T-cell (primary cell): ENCODE data around the gene TMPRSS2. TPM values are rescaled to one million over a fixed set of nuclear protein-coding genes. Genes with fewer than 3 reads are reported as not detected.

Source experiments
- ATAC-seq, 4 experiments: fragments of 200-7000 bp in 3 of 4; fragments of 150-1000 bp in 1 of 4; cut with Tn5 transposase; replicated peaks in 1 of 4; 1 replicate in 3 of 4; 2 replicates in 1 of 4; pipeline ENCODE4 v1.10.0; 2021; ENCODE audit warnings: moderate library complexity in 3 of 4, mild to moderate bottlenecking in 2 of 4, moderate number of reproducible peaks in 1 of 4
- CTCF ChIA-PET, 2 donors: fragments of 300-600 bp; sonication (Branson Sonifier 250); formaldehyde crosslinking; loops; one replicate each; lab custom pipeline; 2022; ENCODE audit warnings: antibody characterized with exemption in 2 of 2; lab: Charles Lee
- POLR2A ChIA-PET, 2 donors: fragments of 300-600 bp; sonication (Branson Sonifier 250); formaldehyde crosslinking; loops; one replicate each; lab custom pipeline; 2022; ENCODE audit warnings: antibody characterized with exemption in 2 of 2; lab: Charles Lee
- DNase-seq, 35 experiments: peaks; one replicate each; pipeline versions ENCODE4 v3.0.0 to v3.0.0-alpha.2; 2013 to 2023
- H3K27ac ChIP-seq: one replicate; pipeline ENCODE4 v1.5.1; 2013; ENCODE audit warnings: low read length
- H3K27me3 ChIP-seq, 2 experiments: replicated peaks in 1 of 2; 1 replicate in 1 of 2; 2 replicates in 1 of 2; pipeline versions ENCODE4 v1.6.1 to v1.7.0; 2013; ENCODE audit warnings: low read length in 1 of 2, mixed read lengths in 1 of 2; ENCODE audit not compliant: control insufficient read depth in 2 of 2, insufficient read depth in 2 of 2; ENCODE audit errors: extremely low read depth in 1 of 2
- H3K36me3 ChIP-seq, 2 donors: 1 replicate in 1 of 2; 2 replicates in 1 of 2; pipeline versions ENCODE4 v1.6.1 to v1.7.0; 2013; ENCODE audit warnings: low read length in 1 of 2; ENCODE audit not compliant: control insufficient read depth in 2 of 2, insufficient read depth in 1 of 2; ENCODE audit errors: extremely low read depth in 1 of 2
- H3K4me1 ChIP-seq, 2 experiments: 1 replicate in 1 of 2; 2 replicates in 1 of 2; pipeline versions ENCODE4 v1.6.1 to v1.7.0; 2013; ENCODE audit warnings: low read length in 2 of 2, mixed read lengths in 1 of 2; ENCODE audit not compliant: insufficient read depth in 2 of 2, control insufficient read depth in 1 of 2; ENCODE audit errors: extremely low read depth in 1 of 2
- H3K4me3 ChIP-seq, 2 donors: 1 replicate in 1 of 2; 2 replicates in 1 of 2; pipeline versions ENCODE4 v1.5.1 to v1.7.0; 2013; ENCODE audit warnings: mild to moderate bottlenecking in 2 of 2, low read length in 1 of 2, moderate library complexity in 1 of 2; ENCODE audit not compliant: control insufficient read depth in 1 of 2; ENCODE audit errors: extremely low read depth in 1 of 2
- H3K9me3 ChIP-seq: 2 replicates; pipeline ENCODE4 v1.7.0; 2013
- H3K27ac Mint-ChIP-seq, 2 donors: one replicate each; pipeline ENCODE4 v1.8.0; 2020 to 2021; ENCODE audit warnings: mild to moderate bottlenecking in 2 of 2, mixed read lengths in 2 of 2
- H3K27me3 Mint-ChIP-seq, 2 donors: one replicate each; pipeline ENCODE4 v1.8.0; 2021 to 2022; ENCODE audit warnings: mixed read lengths in 2 of 2
- H3K36me3 Mint-ChIP-seq: one replicate; pipeline ENCODE4 v1.8.0; 2021; ENCODE audit warnings: mixed read lengths
- H3K4me1 Mint-ChIP-seq, 3 donors: one replicate each; pipeline ENCODE4 v1.8.0; 2020 to 2022; ENCODE audit warnings: mixed read lengths in 3 of 3, mild to moderate bottlenecking in 1 of 3
- H3K4me3 Mint-ChIP-seq, 3 donors: one replicate each; pipeline ENCODE4 v1.8.0; 2020 to 2022; ENCODE audit warnings: mild to moderate bottlenecking in 3 of 3, mixed read lengths in 3 of 3, moderate library complexity in 3 of 3
- H3K9me3 Mint-ChIP-seq, 3 donors: one replicate each; pipeline ENCODE4 v1.8.0; 2020 to 2022; ENCODE audit warnings: mixed read lengths in 3 of 3
- WGBS: methylation state at CpG from one replicate; pipeline ENCODE4 v1.1.5; 2013; ENCODE audit warnings: missing lambda C conversion rate; ENCODE audit not compliant: insufficient coverage; 5-methylcytosine and 5-hydroxymethylcytosine counted together
- total RNA-seq, 35 experiments: library from RNA in 6 of 35; stranded (reverse) in 6 of 35; fragments of 120-200 nt in 1 of 35; gene quantifications; one replicate each; pipeline versions ENCODE4 v1.2.1 to v1.2.4 and lab custom pipeline; 2013 to 2026

TMPRSS2 gene
- total RNA-seq, result under 1 TPM in 3 of 5 donors, not detected in 2; 0.35 to 0.73 (median 0.53) TPM
- total RNA-seq (2013), result 0.33 TPM
- total RNA-seq (lab: John Stamatoyannopoulos, UW), result 0 to 0.25 (median 0) reads per million in 29 experiments

DNA sequence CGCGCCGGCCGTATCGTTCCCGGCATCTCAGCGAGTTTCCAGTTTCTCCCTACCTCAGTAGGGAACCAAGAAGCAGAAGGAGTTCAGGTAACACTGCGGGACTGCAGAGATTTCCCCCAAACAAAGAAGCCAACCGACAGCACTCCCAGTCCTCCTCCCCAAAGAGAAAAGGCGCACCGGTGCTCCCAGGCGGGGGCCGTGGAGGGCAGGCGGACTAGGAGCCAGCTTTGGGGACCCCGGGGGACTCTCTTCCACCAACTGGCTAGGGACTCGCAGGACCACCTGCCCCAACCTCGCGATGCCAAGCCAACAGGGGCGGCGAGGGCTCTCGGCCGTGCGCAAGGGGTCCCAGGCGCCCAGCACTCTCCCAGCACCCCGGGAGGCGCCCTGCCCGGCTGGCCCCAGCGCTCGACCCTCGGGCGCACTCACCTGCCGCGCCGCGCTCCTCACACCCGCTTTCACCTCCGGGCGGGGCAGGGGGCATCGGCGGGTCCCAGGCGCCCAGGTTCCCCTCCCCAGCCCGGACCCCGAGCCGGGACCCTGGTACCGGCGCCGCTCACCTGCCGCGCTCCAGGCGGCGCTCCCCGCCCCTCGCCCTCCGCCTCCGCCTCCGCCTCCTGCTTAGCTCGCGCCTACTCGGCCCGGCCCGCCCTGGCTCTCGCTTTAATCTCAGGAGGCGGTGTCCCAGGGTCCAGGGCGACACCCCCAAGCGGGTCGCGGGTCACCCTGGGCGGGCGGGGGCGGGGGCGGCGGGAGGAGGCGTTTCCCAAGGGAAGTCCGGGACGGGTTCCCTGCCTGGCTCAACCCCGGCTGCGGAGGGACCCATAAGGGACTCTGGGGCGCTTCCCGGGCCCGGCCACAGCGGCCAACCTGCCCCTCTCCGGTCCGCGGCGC, at the start of gene TMPRSS2:
Gene TMPRSS2, minus strand, starts transcription at position 638 of the 894 bp plus-strand sequence. CDS start 10,025 bp downstream, outside the sequence.
- no peaks in the 10 kb centered on the region for H3K36me3 Mint-ChIP-seq
- Histone ChIP-seq H3K4me1 (peaks cover 0 to 3% of the 10 kb centered on the region in 2 experiments), H3K36me3 (no peaks in the 10 kb centered on the region), H3K4me3 (no peak within 1 kb of the TSS), H3K27ac (no peak within 1 kb of the TSS), H3K27me3 (peaks cover 8 to 59% of the 10 kb centered on the region in 2 experiments), H3K9me3 (no peaks in the 10 kb centered on the region)
- ChIA-PET POLR2A (no interaction called here), CTCF (no interaction called here)
- H3K27me3 Mint-ChIP-seq, result peaks cover 32 to 56% of the 10 kb centered on the region in 2 donors
- 3% methylated on average over 75 of the region's 85 CpGs for WGBS
- H3K4me1 Mint-ChIP-seq, result peaks cover 0 to 5% (median 0%) of the 10 kb centered on the region in 3 donors
- no peaks in the 10 kb centered on the region for H3K9me3 Mint-ChIP-seq
- ATAC-seq (no peak), DNase-seq (no peak)
- peak within 1 kb of the TSS in 1 of 3 donors; percentile 38 for H3K4me3 Mint-ChIP-seq
- no peak within 1 kb of the TSS for H3K27ac Mint-ChIP-seq

- Histone ChIP-seq H3K4me3 (no peak overlapping the region), H3K4me1 (no peaks in the 10 kb centered on the region), H3K27ac (no peak overlapping the region), H3K9me3 (no peaks in the 10 kb centered on the region), H3K36me3 (no peaks in the 10 kb centered on the region), H3K27me3 (peaks cover 0 to 11% of the 10 kb centered on the region in 2 experiments)
- ATAC-seq (no peak), DNase-seq (no peak)
- ChIA-PET CTCF (no interaction called here), POLR2A (no interaction called here)
- Mint-ChIP-seq H3K36me3 (no peaks in the 10 kb centered on the region), H3K9me3 (peaks cover 0 to 3% (median 0%) of the 10 kb centered on the region in 3 donors), H3K27me3 (peaks cover 11 to 20% of the 10 kb centered on the region in 2 donors), H3K4me3 (no peak overlapping the region), H3K4me1 (no peaks in the 10 kb centered on the region), H3K27ac (no peak overlapping the region)
- no CpG with 5 or more reads among the region's 1 CpG for WGBS
Measured at GRCh38 chr21:41555057-41555456, 47.1 kb upstream of the TMPRSS2 start.

- no peaks in the 10 kb centered on the region for H3K4me1 Mint-ChIP-seq
Measured at GRCh38 chr21:41552254-41552653, 44.3 kb upstream of the TMPRSS2 start.

GRCh38 chr21:41548781-41549180, 40.8 kb upstream of the TMPRSS2 start:
- POLR2A ChIA-PET, result no interaction called here
- Histone ChIP-seq H3K4me1 (no peaks in the 10 kb centered on the region), H3K4me3 (no peak overlapping the region), H3K36me3 (no peaks in the 10 kb centered on the region), H3K27me3 (peaks cover 0 to 8% of the 10 kb centered on the region in 2 experiments), H3K27ac (no peak overlapping the region), H3K9me3 (no peaks in the 10 kb centered on the region)
- CTCF ChIA-PET, result no interaction called here
- Mint-ChIP-seq H3K4me3 (no peak overlapping the region), H3K36me3 (no peaks in the 10 kb centered on the region), H3K27me3 (peaks cover 8 to 12% of the 10 kb centered on the region in 2 donors), H3K4me1 (peaks cover 5 to 8% (median 5%) of the 10 kb centered on the region in 3 donors), H3K27ac (no peak overlapping the region), H3K9me3 (peaks cover 0 to 3% (median 0%) of the 10 kb centered on the region in 3 donors)
- ATAC-seq (no peak), DNase-seq (no peak)
- 79% methylated on average over 7 of the region's 8 CpGs for WGBS

More at GRCh38 chr21:41552254-41552653, 44.3 kb upstream of the TMPRSS2 start:
- no peak overlapping the region for H3K27ac Mint-ChIP-seq
- no peak overlapping the region for H3K4me3 ChIP-seq
- H3K9me3 ChIP-seq, result no peaks in the 10 kb centered on the region
- POLR2A ChIA-PET, result no interaction called here
- CTCF ChIA-PET, result no interaction called here
- DNase-seq (no peak), ATAC-seq (no peak)
- peaks cover 6 to 22% of the 10 kb centered on the region in 2 donors for H3K27me3 Mint-ChIP-seq
- H3K36me3 Mint-ChIP-seq, result no peaks in the 10 kb centered on the region
- no CpG with 5 or more reads among the region's 6 CpGs for WGBS
- peaks cover 0 to 3% (median 0%) of the 10 kb centered on the region in 3 donors for H3K9me3 Mint-ChIP-seq
- no peaks in the 10 kb centered on the region for H3K36me3 ChIP-seq
- H3K27ac ChIP-seq, result no peak overlapping the region
- H3K4me3 Mint-ChIP-seq, result no peak overlapping the region
- no peaks in the 10 kb centered on the region for H3K4me1 ChIP-seq
- peaks cover 0 to 14% of the 10 kb centered on the region in 2 experiments for H3K27me3 ChIP-seq

DNA sequence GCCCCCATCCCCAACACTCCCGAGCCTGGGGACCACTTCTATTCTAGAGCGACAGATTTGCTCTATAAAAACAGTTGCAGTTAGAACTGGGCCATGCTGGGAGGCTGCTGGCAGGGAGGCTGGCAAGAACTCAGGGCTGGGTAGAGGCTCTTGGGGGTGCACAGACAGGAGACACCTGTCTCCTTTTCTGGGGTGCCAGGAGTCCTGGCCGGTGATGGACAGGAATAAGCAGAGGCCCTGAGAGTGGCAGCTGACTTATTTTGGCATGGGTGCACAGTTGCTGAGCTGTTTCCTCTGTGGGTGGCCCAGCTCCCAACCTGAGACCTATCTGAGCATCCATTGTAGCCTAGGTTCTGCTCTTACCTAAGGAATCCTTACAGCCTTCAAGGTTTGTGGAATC, 39.2 kb upstream of the TMPRSS2 start:
- Mint-ChIP-seq H3K27me3 (peaks cover 18 to 21% of the 10 kb centered on the region in 2 donors), H3K9me3 (no peaks in the 10 kb centered on the region), H3K4me1 (peaks cover 5 to 8% (median 5%) of the 10 kb centered on the region in 3 donors), H3K36me3 (no peaks in the 10 kb centered on the region), H3K27ac (no peak overlapping the region), H3K4me3 (no peak overlapping the region)
- POLR2A ChIA-PET, result no interaction called here
- peaks cover 0 to 10% of the 10 kb centered on the region in 2 experiments for H3K27me3 ChIP-seq
- H3K9me3 ChIP-seq, result no peaks in the 10 kb centered on the region
- H3K27ac ChIP-seq, result no peak overlapping the region
- WGBS, result no CpG with 5 or more reads among the region's 3 CpGs
- no peaks in the 10 kb centered on the region for H3K36me3 ChIP-seq
- no peaks in the 10 kb centered on the region for H3K4me1 ChIP-seq
- no peak for DNase-seq
- CTCF ChIA-PET, result no interaction called here
- ATAC-seq, result no peak
- no peak overlapping the region for H3K4me3 ChIP-seq

DNA sequence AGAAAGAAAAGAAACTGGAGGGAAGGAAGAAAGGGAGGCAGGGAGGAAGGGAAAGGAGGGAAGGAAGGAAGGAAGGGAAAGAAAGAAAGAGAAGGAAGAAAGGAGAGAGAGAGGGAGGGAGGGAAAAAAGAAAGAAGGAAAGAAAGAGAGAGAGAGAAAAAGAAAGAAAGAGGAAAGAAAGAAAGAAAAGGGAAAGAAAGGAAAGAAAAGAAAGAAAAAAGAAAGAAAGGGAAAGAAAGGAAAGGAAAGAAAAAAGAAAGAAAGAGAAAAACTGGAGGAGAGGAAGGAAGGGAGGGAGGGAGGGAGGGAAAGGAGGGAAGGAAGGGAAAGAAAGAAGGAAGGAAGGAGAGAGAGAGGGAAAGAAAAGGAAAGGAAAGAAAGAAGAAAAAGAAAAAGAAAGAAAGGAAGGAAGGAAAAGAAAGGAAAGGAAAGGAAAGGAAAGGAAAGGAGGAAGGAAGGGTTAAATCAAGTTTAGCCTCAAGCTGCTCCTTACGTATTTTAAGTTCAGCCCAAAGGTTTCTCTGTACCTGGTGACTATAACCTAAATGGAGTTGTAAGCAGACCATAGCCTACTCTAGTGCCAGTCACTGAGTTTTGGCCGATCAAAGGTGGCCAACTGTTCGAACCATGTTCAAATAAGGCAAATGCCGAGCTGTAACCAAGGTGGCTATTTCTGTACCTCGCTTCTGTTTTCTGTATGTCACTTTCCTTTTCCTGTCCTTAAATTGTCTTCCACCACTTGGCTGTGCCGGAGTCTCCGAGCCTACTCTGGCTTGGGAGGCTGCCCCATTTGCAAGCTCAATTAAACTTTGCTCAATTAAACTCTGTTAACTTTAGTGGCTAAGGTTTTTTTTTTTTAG, 37.8 kb upstream of the TMPRSS2 start:
- H3K27ac ChIP-seq, result no peak overlapping the region
- H3K27me3 ChIP-seq, result peaks cover 0 to 15% of the 10 kb centered on the region in 2 experiments
- no peaks in the 10 kb centered on the region for H3K36me3 ChIP-seq
- Mint-ChIP-seq H3K36me3 (no peaks in the 10 kb centered on the region), H3K27ac (no peak overlapping the region), H3K4me1 (peaks cover 5 to 8% (median 5%) of the 10 kb centered on the region in 3 donors), H3K4me3 (no peak overlapping the region), H3K9me3 (no peaks in the 10 kb centered on the region), H3K27me3 (peaks cover 25 to 29% of the 10 kb centered on the region in 2 donors)
- no peak for ATAC-seq
- no peaks in the 10 kb centered on the region for H3K9me3 ChIP-seq
- CTCF ChIA-PET, result no interaction called here
- no peak overlapping the region for H3K4me3 ChIP-seq
- POLR2A ChIA-PET, result no interaction called here
- H3K4me1 ChIP-seq, result no peaks in the 10 kb centered on the region
- no peak for DNase-seq
- 35% methylated on average over 4 of the region's 7 CpGs for WGBS
